Testis (tissue), 2 donors: ENCODE data around the gene ST7.

Source experiments
- POLR2A ChIP-seq: fragments of 450-650 bp; IDR thresholded peaks from one replicate; pipeline ENCODE4 v1.6.1; 2017; ENCODE audit warnings: antibody characterized with exemption, mild to moderate bottlenecking, moderate library complexity
- TF ChIP-seq, protein P1 (sequence below), 3 experiments: fragments of 450-650 bp in 2 of 3; fragments of 200-600 bp in 1 of 3; sonication (generic) in 1 of 3; IDR thresholded peaks; one replicate each; pipeline ENCODE4 v1.5.1; 2016 to 2019; ENCODE audit warnings: antibody characterized with exemption in 3 of 3, mild to moderate bottlenecking in 2 of 3, moderate library complexity in 1 of 3

GRCh38 chr7:117019786-117020590 is 66.7 kb downstream of the ST7 start:
- TF ChIP-seq, protein P1, sequence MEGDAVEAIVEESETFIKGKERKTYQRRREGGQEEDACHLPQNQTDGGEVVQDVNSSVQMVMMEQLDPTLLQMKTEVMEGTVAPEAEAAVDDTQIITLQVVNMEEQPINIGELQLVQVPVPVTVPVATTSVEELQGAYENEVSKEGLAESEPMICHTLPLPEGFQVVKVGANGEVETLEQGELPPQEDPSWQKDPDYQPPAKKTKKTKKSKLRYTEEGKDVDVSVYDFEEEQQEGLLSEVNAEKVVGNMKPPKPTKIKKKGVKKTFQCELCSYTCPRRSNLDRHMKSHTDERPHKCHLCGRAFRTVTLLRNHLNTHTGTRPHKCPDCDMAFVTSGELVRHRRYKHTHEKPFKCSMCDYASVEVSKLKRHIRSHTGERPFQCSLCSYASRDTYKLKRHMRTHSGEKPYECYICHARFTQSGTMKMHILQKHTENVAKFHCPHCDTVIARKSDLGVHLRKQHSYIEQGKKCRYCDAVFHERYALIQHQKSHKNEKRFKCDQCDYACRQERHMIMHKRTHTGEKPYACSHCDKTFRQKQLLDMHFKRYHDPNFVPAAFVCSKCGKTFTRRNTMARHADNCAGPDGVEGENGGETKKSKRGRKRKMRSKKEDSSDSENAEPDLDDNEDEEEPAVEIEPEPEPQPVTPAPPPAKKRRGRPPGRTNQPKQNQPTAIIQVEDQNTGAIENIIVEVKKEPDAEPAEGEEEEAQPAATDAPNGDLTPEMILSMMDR (IDR thresholded peaks at IDR 0.05) = no peak
- no peak for TF ChIP-seq POLR2A
